ENCODE results near the gene SPCS3. TPM values are rescaled to one million over a fixed set of nuclear protein-coding genes. Genes with fewer than 3 reads are reported as not detected.
A peak's percentile ranks its signal among the peaks of the same experiment; 100 is the strongest.
"Not testable (repeated sequence)": the region's sequence is repeated elsewhere in the genome, so short reads cannot be mapped to it uniquely, and the experiment has no call there.

Gene SPCS3
- total RNA-seq, 1 donor from 2014 or later, result 118 TPM

DNA sequence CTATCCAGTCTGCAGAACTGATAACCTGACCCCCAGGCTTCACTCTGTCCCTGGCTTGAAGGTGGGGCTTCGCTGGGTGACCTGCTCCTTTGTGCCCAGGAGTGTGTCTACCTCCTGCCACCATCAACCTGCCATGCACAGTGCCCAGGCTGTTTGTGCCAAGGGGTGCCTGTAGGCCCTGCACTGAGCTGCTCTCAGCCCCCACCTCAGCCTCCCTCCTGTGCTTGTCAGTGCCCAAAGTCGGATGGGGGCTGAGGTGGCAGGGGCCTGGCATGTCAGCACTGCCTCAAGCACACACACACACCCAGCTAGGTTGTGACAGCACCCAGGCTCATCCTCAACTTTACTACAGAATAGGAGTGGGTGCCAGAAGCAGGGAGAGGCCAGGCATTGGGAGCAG, 23.5 kb downstream of the SPCS3 start:
- H3K9me3 Mint-ChIP-seq (ENCODE audit: unreplicated experiment), result peaks cover 9% of the 10 kb centered on the region
- TF ChIP-seq, protein P1, sequence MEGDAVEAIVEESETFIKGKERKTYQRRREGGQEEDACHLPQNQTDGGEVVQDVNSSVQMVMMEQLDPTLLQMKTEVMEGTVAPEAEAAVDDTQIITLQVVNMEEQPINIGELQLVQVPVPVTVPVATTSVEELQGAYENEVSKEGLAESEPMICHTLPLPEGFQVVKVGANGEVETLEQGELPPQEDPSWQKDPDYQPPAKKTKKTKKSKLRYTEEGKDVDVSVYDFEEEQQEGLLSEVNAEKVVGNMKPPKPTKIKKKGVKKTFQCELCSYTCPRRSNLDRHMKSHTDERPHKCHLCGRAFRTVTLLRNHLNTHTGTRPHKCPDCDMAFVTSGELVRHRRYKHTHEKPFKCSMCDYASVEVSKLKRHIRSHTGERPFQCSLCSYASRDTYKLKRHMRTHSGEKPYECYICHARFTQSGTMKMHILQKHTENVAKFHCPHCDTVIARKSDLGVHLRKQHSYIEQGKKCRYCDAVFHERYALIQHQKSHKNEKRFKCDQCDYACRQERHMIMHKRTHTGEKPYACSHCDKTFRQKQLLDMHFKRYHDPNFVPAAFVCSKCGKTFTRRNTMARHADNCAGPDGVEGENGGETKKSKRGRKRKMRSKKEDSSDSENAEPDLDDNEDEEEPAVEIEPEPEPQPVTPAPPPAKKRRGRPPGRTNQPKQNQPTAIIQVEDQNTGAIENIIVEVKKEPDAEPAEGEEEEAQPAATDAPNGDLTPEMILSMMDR (IDR thresholded peaks at IDR 0.05), result no peak
- H3K36me3 Mint-ChIP-seq (ENCODE audit: unreplicated experiment), result peaks cover 4% of the 10 kb centered on the region
- no peak overlapping the region for H3K27ac Mint-ChIP-seq (ENCODE audit: unreplicated experiment)
- no peak for DNase-seq (ENCODE audit: extremely low spot score, unreplicated experiment)
- H3K27me3 Mint-ChIP-seq (ENCODE audit: unreplicated experiment), result no peaks in the 10 kb centered on the region
- peaks cover 28% of the 10 kb centered on the region for H3K4me1 Mint-ChIP-seq (ENCODE audit: unreplicated experiment)
- no peak overlapping the region for H3K4me3 Mint-ChIP-seq (ENCODE audit: unreplicated experiment)

DNA sequence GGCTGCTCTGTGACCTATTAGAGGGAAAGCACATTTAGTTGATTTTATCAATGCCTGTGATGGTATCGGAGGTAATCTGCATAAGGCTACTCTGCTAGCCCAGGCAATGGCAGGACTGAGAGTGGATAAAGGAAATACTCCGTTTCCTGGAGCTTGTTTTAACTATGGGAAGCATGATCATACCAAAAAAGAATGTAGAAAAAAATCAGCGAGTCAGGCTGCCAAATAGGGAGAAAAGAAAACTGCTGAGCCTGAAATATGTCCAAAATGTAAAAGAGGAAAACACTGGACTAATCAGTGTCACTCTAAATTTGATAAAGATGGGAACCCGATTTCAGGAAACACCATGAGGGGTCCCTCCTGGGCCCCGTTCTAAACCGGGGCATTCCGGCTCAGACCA, 25.6 kb downstream of the SPCS3 start:
- H3K4me3 Mint-ChIP-seq (ENCODE audit: unreplicated experiment); DNase-seq (ENCODE audit: extremely low spot score, unreplicated experiment); H3K27me3 Mint-ChIP-seq (ENCODE audit: unreplicated experiment): not testable (repeated sequence)
- Mint-ChIP-seq H3K4me1 (ENCODE audit: unreplicated experiment) (peaks cover 23% of the 10 kb centered on the region), H3K9me3 (ENCODE audit: unreplicated experiment) (peaks cover 13% of the 10 kb centered on the region), H3K27ac (ENCODE audit: unreplicated experiment) (peak overlapping the region; percentile 72), H3K36me3 (ENCODE audit: unreplicated experiment) (peaks cover 12% of the 10 kb centered on the region)

DNA sequence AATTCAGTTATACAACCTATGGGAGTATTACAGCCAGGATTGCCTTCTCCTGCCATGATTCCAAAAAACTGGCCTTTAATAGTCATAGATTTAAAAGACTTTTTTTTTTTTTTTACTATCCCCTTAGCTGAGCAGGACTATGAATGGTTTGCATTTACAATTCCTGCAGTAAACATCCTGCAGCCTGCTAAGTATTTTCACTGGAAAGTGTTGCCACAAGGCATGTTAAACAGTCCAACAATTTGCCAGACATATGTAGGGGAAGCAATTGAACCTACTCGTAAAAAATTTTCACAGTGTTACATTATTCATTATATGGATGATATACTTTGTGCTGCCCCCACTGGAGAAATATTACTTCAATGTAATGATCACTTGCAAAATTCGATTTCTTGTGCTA, 27.1 kb downstream of the SPCS3 start:
- H3K27me3 Mint-ChIP-seq (ENCODE audit: unreplicated experiment); H3K27ac Mint-ChIP-seq (ENCODE audit: unreplicated experiment); DNase-seq (ENCODE audit: extremely low spot score, unreplicated experiment); H3K4me3 Mint-ChIP-seq (ENCODE audit: unreplicated experiment): not testable (repeated sequence)
- Mint-ChIP-seq H3K4me1 (ENCODE audit: unreplicated experiment) (peaks cover 11% of the 10 kb centered on the region), H3K36me3 (ENCODE audit: unreplicated experiment) (peaks cover 17% of the 10 kb centered on the region), H3K9me3 (ENCODE audit: unreplicated experiment) (peaks cover 13% of the 10 kb centered on the region)

DNA sequence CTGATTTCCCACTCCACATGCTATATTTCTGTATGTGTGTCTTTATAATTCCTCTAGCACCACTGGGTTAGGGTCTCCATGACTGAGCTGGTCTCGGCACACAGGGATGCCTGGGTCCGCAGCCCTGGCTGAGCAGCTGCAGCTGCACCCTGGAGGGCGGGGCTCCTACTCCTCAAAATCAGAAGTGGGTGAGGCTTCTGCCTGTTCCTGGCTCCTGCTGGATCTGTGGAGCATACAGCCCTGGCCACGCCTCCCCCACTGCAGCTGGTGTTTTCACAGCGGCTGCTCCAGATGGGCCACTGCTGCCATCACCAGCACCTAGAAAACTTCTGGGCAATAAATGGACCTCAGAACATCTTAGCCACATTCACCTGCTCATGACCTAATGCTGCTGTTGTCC, 30.9 kb downstream of the SPCS3 start:
- TF ChIP-seq, protein P1 (IDR thresholded peaks at IDR 0.05), result no peak
- no peaks in the 10 kb centered on the region for H3K27me3 Mint-ChIP-seq (ENCODE audit: unreplicated experiment)
- no peak for DNase-seq (ENCODE audit: extremely low spot score, unreplicated experiment)
- peaks cover 3% of the 10 kb centered on the region for H3K4me1 Mint-ChIP-seq (ENCODE audit: unreplicated experiment)
- no peak overlapping the region for H3K4me3 Mint-ChIP-seq (ENCODE audit: unreplicated experiment)
- no peak overlapping the region for H3K27ac Mint-ChIP-seq (ENCODE audit: unreplicated experiment)
- H3K9me3 Mint-ChIP-seq (ENCODE audit: unreplicated experiment), result peaks cover 15% of the 10 kb centered on the region
- peaks cover 14% of the 10 kb centered on the region for H3K36me3 Mint-ChIP-seq (ENCODE audit: unreplicated experiment)

DNA sequence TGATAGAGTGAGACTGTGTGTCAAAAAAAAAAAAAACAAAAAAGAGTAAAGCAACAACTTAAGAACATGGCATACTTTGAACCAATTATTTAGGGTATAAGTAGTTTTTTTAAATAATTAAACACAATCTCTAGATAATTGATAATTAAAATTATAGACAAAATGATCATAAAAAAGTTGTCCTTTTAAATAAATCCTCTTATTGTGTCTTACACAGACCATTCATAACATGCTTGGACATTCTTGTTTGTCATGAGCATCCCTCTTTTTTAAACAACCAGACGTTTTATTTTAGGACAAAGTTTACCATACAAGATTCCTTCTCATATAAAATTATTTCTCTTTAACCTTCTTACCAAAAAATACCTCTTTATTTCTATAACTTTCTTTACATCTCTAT, 35.1 kb downstream of the SPCS3 start:
- peaks cover 6% of the 10 kb centered on the region for H3K36me3 Mint-ChIP-seq (ENCODE audit: unreplicated experiment)
- H3K4me3 Mint-ChIP-seq (ENCODE audit: unreplicated experiment), result no peak overlapping the region
- no peak overlapping the region for H3K27ac Mint-ChIP-seq (ENCODE audit: unreplicated experiment)
- no peaks in the 10 kb centered on the region for H3K27me3 Mint-ChIP-seq (ENCODE audit: unreplicated experiment)
- no peak for DNase-seq (ENCODE audit: extremely low spot score, unreplicated experiment)
- TF ChIP-seq, protein P1 (IDR thresholded peaks at IDR 0.05), result no peak
- H3K4me1 Mint-ChIP-seq (ENCODE audit: unreplicated experiment), result peaks cover 11% of the 10 kb centered on the region
- peaks cover 11% of the 10 kb centered on the region for H3K9me3 Mint-ChIP-seq (ENCODE audit: unreplicated experiment)

DNA sequence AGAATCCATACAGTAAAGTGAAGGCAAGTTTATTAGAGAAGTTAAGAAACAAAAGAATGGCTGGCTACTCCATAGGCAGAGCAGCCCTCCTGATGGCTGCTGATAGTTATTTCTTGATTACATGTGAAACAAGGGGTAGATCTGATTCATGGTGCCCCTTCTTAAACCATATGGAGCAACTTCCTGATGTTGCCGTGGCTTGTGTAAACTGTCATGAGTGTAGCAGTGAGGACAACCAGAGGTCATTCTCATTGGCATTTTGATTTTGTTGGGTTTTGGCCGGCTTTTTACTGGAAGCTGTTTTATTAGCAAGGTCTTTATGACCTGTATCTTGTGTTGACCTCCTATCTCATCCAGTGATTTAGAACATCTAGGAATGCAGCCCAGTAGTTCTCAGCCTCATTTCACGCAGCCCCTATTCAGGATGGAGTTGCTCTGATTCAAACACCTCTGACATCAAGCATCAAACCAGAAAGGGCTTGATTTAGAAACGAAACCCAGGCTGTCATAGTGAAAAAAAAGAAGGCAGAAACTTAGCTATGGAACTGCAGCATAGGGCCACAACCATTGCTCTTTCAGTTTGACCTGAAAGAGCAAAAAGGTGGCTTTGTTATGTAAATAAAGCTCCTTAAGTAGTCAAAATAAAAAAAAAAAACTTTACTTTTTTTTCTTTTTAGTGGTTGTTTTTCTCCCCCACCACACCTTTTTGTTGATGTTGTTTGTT, 37.8 kb downstream of the SPCS3 start:
- TF ChIP-seq, protein P1 (IDR thresholded peaks at IDR 0.05), result no peak
- H3K4me1 Mint-ChIP-seq (ENCODE audit: unreplicated experiment), result peaks cover 11% of the 10 kb centered on the region
- peaks cover 2% of the 10 kb centered on the region for H3K36me3 Mint-ChIP-seq (ENCODE audit: unreplicated experiment)
- DNase-seq (ENCODE audit: extremely low spot score, unreplicated experiment), result no peak
- peaks cover 11% of the 10 kb centered on the region for H3K9me3 Mint-ChIP-seq (ENCODE audit: unreplicated experiment)
- no peak overlapping the region for H3K4me3 Mint-ChIP-seq (ENCODE audit: unreplicated experiment)
- no peak overlapping the region for H3K27ac Mint-ChIP-seq (ENCODE audit: unreplicated experiment)
- no peaks in the 10 kb centered on the region for H3K27me3 Mint-ChIP-seq (ENCODE audit: unreplicated experiment)
